ENCODE results near the gene PSMA1.
A peak's percentile ranks its signal among the peaks of the same experiment; 100 is the strongest.

PSMA1 gene

DNA sequence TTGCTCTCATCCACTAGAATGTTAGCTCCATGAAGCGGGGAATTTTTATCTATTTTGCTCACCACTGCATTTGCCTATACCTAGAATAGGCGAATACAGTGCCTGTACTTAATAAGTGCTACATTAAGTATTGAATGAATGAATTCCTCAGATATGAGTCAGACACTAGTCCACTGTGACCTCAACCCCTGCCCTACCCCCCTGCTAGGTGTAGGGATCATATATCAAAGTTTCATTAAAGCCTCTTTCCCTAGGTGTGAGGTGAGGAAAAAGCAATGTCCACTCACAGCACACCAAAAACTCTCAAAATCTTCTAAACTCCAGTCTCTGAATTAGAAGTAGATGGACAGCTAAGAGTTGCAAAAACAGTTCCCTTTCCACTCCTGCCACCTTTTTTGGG lies 9.8 kb upstream of the PSMA1 start:
- no peak for DNase-seq (ENCODE audit: low spot score)

DNA sequence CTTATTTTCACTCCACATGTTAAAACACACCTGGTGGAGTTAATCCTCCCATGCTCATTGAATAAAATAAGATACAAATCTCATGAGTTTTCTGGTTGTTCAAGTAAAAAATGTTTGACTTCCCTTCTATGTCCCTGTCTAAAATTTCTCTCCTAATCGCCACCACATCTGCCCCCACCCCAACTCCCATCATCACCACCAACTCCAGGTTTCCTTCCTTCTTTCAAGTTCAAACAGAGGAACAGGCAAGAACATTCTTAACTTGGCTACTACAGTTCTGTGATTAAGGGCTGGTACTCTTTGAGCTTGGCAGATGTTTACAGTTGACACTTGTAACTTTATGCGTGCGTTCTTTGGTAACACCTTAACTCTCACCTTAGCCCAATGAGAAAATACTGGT lies 9.1 kb upstream of the PSMA1 start:
- no peak for DNase-seq (ENCODE audit: low spot score)

DNA sequence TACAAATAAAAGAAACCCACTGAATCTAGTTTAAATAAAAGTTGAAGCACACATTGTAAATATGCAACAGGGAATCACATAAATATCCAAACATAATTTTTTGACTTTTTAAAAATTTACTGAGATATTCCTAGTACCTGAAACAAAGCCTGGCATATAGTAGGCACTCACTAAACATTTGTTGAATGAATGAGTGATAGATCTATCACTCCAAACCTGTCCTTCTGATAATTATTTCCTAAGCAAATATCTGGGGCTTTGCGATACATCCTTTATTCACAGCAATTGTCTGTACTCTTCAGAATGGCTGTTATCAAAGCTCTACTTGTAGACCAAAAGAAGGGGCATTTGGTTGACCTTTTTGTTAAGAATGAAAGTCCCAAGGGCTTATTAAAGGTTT lies 2.6 kb upstream of the PSMA1 start:
- DNase-seq (ENCODE audit: low spot score), result no peak

DNA sequence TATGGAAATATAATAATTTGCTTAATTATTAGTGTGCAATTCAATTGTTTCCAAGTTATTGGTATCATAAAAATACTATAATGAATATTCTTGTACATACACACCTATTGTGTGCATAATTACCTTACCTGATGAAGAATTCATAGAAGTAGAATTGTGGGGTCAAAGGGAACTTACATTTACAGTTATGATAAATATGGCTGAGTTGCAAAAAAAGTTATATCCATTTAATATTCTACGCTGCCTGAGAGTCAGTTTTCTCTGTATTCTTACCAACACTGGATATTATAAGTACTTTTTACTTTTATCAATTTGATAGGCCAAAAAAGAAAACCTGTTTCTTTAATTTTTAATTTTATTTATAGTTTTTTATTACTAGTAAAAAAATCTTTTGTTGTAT lies 2.1 kb upstream of the PSMA1 start:
- no peak for DNase-seq (ENCODE audit: low spot score)

DNA sequence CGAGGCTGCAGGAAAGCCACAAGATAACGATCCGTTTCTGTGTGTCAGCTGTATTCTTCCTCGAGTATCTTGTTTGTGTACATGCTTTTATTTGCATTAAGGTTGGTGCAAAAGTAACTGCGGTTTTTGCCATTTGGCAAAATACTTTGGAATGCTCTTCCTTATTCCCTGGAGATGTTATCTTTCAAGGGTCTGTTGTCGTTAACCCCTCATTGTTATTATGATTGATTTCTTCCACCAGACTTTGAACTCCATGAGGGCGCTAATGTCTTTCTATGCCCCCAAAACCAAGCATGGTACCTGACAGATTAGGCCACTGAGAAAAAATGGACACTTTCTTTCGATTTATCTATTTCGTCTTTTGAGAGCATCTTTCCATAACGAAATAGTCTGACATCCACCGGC lies 563 bp upstream of the PSMA1 start:
- no peak for DNase-seq (ENCODE audit: low spot score)

DNA sequence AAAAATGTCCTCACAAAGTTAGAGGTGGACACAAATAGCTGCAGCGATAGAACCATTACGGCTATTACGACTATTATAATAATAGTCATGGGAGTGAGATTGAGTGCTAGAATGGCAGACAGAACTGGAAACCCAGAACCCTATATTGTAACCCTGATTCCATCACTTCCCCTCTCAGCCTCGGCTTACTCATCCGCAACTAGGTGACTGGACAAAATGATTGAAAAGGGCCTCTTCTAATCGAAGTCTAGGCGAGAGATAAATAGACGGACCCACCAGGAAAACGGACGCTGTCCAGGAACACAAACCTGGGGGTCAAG lies 629 bp downstream of the PSMA1 start:
- peak; percentile 40 for DNase-seq (ENCODE audit: low spot score)

DNA sequence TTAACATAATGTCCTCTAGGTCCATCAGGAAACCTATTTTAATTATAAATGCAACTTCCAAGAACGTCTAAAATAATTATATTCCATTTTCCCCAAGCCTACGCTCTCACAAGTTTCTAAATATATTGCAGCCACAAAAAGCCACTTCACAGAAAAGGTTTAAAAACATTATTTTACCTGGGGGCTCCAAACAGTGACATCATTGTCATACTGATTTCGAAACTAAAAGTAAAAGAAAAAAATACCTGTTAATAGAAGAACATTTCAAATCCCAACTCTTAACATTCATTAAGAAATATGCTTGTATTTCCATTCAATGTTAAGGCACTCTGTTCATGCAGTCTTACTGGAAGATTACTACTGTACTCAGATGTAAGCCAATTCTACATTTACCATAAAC lies 1.4 kb downstream of the PSMA1 start:
- no peak for DNase-seq (ENCODE audit: low spot score)

DNA sequence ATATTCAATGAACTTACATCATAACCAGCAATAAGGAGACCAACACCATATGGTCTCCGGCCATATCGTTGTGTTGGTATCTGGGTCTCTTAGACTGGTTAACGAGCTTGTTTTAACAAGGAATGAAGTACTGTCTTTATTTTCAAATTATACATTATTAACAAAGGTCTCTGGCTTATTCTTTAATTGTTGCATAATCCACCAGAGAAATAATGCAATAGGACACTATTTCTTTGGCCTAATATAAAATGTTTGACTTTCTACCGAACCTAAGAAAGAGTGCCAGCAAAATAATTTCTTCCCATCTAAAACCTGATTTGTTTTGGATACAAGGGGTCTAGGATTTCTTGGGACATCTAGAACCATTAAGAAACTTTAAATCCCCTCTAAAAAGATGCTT lies 6.4 kb downstream of the PSMA1 start:
- DNase-seq (ENCODE audit: low spot score), result no peak

DNA sequence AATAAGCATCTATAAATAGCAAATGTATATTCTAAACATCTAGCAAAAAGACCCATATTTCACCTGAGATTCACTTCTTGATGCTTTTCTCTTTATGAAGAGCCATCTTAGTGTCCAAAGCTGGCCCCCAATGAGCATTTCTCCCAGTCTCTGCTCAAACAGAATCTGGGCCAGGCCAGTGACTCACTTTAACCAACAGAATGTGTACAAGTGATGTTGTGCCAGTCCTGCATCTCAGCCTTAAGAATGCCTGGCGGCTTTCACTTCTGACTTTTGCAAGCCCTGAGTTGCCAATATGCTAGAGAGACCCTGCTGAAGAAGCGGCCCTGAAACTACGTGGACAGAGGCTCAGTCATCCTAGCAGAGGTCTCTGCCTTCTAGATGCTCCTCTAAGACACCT lies 13.7 kb downstream of the PSMA1 start:
- DNase-seq (ENCODE audit: low spot score), result no peak

DNA sequence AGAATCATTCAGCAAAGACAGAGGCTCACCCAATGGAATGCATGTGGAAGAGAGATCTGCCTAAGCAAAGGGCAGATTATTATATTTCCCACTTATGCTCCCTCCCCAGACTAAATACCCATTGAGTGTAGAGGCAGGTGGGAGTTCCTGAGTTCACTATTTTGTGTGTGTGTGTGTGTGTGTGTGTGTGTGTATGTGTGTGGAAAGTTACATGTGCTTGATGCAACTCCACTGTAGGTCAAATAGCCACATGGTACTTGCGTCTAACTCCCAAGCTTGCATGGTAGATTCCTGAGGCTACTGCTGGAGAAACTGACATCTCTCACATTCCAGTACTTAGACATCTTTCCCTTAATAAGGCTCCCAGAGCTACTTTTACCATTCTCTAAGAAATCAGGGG lies 17.2 kb downstream of the PSMA1 start:
- DNase-seq (ENCODE audit: low spot score), result no peak

DNA sequence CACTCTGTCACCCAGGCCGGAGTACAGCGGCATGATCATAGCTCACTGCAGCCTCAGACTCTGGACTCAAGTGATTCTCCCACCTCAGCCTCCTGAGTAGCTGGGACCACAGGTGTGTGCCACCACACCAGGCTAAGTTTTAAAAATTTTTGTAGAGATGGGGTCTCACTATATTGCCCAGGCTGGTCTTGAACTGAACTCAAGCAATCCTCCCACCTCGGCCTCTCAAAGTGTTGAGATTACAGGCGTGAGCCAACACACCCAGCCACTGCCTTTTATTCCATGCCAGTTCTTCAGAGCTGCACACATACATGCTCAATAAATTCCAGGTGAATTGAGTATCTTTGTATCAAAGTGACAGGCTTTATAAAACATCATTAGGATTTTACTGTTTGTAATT lies 18.1 kb downstream of the PSMA1 start:
- DNase-seq (ENCODE audit: low spot score), result no peak

DNA sequence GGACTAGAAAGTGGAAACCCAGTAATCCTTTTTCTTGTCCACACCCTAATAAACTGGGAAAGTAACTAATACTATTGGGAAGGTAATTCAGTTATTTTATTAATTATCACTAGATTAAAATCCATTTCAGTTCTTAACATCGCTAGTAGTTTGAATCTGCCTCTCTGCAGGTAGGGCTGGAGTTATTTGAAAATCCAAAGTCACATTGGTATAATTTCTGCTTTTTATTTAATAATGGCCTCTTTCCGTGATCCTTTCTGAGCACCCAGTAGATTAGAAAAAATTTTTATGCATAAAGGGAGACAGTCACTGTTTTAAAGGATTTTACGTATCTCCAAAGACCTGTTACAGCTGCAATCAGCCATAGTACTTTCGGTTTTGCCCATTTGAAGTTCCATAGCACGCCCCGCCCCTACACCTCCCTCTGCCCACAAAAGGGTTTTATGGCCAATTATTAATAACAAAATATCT lies 20.0 kb downstream of the PSMA1 start:
- DNase-seq (ENCODE audit: low spot score), result peak; percentile 62

DNA sequence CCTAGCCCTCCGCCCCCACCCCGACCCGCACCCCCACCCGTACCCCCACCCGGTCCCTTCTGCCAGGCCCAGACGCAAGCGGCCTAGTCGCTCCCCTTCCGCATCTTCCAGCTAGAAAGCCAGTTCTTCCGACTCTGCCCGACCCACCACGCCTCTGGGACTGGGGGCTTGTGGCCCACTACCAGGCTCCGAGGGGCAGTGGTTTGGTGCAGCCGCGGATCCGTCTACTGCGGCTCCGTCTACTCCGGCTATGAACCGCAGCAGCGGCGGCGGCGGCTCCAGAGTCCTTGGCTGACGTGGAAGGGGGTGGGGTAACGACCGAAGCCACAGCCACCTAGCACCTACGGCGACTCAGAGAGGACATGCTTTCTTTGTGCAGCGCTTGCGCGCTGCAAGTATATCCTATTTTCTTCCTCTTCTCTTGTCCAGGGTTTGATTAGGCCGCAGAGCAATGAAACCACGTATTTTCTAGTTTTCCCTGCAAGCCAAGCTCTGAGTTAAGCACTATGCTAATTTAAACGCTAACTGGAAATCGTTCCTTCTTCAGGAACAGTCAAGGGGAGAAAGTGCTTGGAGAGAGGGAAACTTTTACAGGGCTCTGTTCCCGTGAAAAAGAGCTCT lies 20.5 kb downstream of the PSMA1 start, which contains the start of gene COPB1:
Gene COPB1, minus strand, starts transcription at position 252 of the 621 bp plus-strand sequence. CDS start 883 bp downstream, outside the sequence.
- peak; percentile 91 for DNase-seq (ENCODE audit: low spot score)

DNA sequence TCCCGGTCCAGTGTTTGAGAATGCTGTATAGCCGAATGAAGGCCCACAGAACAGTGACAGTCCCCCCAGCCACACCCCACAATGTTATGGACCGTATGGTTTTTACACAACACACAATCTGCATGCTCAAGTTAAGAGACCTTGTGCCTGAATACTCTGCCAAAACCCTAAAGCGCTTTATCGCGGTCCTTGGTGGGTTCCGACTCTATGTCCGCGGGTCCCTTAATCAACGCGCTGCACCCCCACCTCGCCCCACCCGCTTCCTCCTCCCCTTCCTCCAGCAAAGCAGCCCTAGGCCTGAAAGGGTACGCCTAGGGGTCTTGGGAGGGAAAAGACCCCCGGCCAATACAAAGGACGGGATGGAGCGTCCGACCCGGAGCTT lies 21.0 kb downstream of the PSMA1 start:
- peak; percentile 21 for DNase-seq (ENCODE audit: low spot score)

DNA sequence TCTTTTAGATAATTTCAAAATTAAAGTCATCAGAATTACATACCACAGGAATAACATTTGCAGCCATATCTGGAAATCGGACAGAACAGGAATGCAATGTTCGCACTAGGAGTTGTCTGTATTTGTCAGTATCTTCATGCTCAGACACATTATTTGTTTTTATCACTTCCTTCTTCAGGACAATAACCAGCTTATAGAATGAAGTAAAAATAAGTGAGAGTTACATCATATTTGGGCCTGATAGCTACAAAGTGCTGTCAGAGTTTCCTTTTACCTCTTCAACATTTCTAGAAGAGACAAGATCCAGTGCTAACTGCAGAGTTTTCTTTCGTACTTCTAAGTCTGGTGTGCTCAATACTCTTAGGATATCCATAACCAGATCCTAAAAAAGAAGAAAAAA lies 39.5 kb downstream of the PSMA1 start:
- no peak for DNase-seq (ENCODE audit: low spot score)

DNA sequence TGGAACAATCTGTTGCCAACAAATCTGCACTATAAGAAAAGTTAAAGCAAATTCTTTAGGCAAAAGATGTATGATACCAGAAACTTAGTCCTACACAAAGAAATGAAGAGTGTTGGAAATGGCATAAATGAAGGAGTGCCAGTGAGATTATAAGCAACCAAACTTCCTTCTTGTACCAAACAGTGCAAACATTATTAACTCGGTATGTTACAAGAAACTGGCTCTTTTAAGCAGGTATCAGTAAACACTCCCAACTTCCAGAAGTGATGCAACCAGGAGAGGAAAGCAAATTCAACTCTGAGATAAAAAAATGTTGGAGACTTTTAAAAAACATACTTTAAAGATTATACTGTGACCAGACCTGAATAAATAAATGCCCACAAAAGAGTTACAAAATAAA lies 49.1 kb downstream of the PSMA1 start:
- DNase-seq (ENCODE audit: low spot score), result no peak

DNA sequence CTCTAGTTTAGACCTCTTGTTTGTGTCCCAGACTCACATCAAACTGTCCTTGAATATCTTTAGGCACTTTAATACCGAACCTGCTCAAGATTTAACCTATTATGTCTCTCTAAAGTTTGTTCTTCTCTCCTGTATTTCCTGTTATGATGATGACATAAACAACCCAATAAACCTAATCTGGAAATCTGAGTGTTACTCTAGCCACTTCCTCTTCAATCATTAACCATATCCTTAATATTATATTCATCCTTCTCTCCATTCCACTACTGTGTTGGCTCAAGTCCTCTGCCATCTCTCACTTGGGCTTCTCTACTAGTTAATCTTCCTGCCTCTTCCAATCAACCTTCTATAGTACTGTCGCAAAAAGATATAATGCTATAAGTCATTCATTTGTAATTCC lies 56.6 kb downstream of the PSMA1 start:
- DNase-seq (ENCODE audit: low spot score), result no peak

DNA sequence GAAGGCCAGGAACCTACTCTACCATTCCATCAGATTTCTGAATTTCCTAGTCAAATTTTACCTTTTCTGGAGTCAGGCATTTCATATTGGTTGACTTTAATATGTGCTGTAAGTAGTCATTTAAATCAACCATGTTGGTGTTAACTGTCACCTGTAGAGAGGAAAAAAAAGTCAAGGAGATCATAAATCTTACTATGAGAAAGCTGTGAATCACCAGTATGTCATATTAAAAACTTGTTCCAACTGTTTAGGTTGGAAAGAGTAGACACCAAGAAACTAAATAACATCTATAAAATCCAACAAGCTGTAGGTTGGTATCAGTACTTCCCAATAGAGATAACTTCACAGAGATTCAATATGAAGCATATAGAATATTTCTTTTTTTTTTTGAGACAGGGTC lies 60.0 kb downstream of the PSMA1 start:
- DNase-seq (ENCODE audit: low spot score), result no peak

DNA sequence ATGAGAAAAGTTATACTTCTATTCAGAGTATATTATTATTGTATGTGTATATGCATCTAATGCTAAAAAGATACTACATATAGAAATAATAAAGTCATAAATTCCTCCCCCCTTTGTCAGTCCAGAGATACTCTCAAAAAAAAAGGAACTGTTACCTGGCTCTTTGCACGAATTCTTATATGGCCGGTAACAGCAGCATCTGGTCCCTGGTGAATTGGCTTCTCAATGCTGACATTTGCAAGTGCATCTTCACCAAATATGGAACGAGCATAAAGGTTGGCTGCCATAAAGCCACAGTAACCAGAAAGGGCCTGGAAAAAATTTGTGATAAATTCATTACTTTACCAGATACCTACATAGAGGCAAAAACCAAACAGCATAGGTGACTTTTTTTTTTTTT lies 61.8 kb downstream of the PSMA1 start:
- DNase-seq (ENCODE audit: low spot score), result no peak

DNA sequence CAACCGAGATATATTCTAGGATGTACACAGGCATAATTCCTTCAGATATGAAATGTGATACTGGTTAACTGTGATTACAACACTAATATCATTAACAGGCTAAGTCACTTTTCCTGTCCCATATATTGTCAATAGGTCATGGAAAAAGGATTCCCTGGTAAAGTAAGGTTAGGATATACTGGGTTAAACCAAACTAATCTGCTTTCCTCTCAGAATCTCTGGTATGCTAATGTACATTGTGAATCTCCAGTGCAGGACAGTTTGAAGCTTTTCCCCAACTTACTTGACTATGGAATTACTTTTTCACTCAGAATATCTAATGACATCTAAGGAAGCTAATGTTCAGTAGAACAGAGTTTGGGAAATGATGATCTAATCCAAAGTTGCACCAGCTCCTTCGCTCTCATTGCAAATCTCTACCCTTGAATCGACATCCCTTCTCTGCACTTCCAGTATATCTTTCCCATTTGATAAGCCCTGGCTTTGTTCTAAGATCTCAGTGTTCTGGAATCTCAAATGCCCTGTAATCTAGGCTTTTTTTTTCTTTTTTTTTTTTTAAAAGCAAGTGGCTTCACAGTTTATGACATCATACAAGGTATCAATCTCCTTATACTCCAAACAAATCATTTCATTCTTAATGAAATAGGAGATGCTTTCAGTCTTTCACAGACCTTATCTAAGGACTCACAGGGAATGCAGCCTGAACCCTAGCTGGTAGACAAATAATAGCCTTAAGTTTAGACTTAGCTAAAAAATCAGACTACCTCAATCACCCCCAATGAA lies 64.3 kb downstream of the PSMA1 start:
- no peak for DNase-seq (ENCODE audit: low spot score)

Measured in CD4-positive, alpha-beta T cell treated with Interleukin-15 for 4 hours (primary cell).